CD4-positive, alpha-beta T cell (primary cell): ENCODE data around the gene SLC26A2. TPM values are rescaled to one million over a fixed set of nuclear protein-coding genes. Genes with fewer than 3 reads are reported as not detected.
"Not testable (repeated sequence)": the region's sequence is repeated elsewhere in the genome, so short reads cannot be mapped to it uniquely, and the experiment has no call there.

Experiments
- ATAC-seq: fragments of 200-7000 bp; cut with Tn5 transposase; one replicate; pipeline ENCODE4 v1.10.0; 2022; ENCODE audit warnings: mild to moderate bottlenecking; ENCODE audit not compliant: poor library complexity
- CTCF ChIA-PET: fragments of 350-600 bp; sonication (Branson Sonifier 250); formaldehyde crosslinking; loops from one replicate; lab custom pipeline; 2021; ENCODE audit warnings: antibody characterized with exemption, inconsistent platforms; lab: Charles Lee
- POLR2A ChIA-PET: fragments of 350-600 bp; sonication (Branson Sonifier 250); formaldehyde crosslinking; loops from one replicate; lab custom pipeline; 2021; ENCODE audit warnings: antibody characterized with exemption, inconsistent platforms; lab: Charles Lee
- DNase-seq, 14 experiments: peaks; one replicate each; pipeline ENCODE4 v3.0.0-alpha.2; 2013 to 2020; ENCODE audit warnings: mixed read lengths in 2 of 14
- H3K27ac ChIP-seq, 2 donors: one replicate each; pipeline versions ENCODE4 v1.5.1 to v1.7.0; 2013; ENCODE audit warnings: low read length in 2 of 2, low read depth in 1 of 2, mild to moderate bottlenecking in 1 of 2
- H3K27me3 ChIP-seq, 2 experiments: 1 replicate in 1 of 2; 2 replicates in 1 of 2; pipeline versions ENCODE4 v1.6.1 to v1.7.0; 2013; ENCODE audit warnings: low read length in 2 of 2, control low read depth in 1 of 2, mild to moderate bottlenecking in 1 of 2, moderate library complexity in 1 of 2; ENCODE audit not compliant: insufficient read depth in 2 of 2, control insufficient read depth in 1 of 2
- H3K36me3 ChIP-seq: one replicate; pipeline ENCODE4 v1.6.1; 2013; ENCODE audit warnings: low read length, control low read depth; ENCODE audit not compliant: insufficient read depth
- H3K4me1 ChIP-seq: one replicate; pipeline ENCODE4 v1.6.1; 2013; ENCODE audit warnings: low read length, control low read depth; ENCODE audit not compliant: insufficient read depth
- H3K4me3 ChIP-seq: one replicate; pipeline ENCODE4 v1.5.1; 2013; ENCODE audit warnings: mild to moderate bottlenecking, low read length, moderate library complexity
- H3K9me3 ChIP-seq, 2 experiments: 1 replicate in 1 of 2; 2 replicates in 1 of 2; pipeline versions ENCODE4 v1.6.1 to v1.7.0; 2013; ENCODE audit warnings: low read length in 2 of 2, mild to moderate bottlenecking in 2 of 2, control low read depth in 1 of 2, moderate library complexity in 1 of 2; ENCODE audit not compliant: control insufficient read depth in 1 of 2, insufficient read depth in 1 of 2
- H3K27ac Mint-ChIP-seq: one replicate; pipeline ENCODE4 v1.8.0; 2020; ENCODE audit warnings: mixed read lengths
- H3K27me3 Mint-ChIP-seq: one replicate; pipeline ENCODE4 v1.8.0; 2021; ENCODE audit warnings: mixed read lengths
- H3K36me3 Mint-ChIP-seq: one replicate; pipeline ENCODE4 v1.8.0; 2021; ENCODE audit warnings: low read depth, mixed read lengths
- H3K4me1 Mint-ChIP-seq: one replicate; pipeline ENCODE4 v1.8.0; 2021; ENCODE audit warnings: low read depth, mixed read lengths
- H3K4me3 Mint-ChIP-seq: one replicate; pipeline ENCODE4 v1.8.0; 2020; ENCODE audit warnings: mild to moderate bottlenecking, mixed read lengths
- H3K9me3 Mint-ChIP-seq: one replicate; pipeline ENCODE4 v1.8.0; 2020; ENCODE audit warnings: mixed read lengths
- CTCF ChIP-seq: fragments of 200-600 bp; IDR thresholded peaks from one replicate; pipeline ENCODE4 v1.8.0; 2022; ENCODE audit warnings: antibody characterized with exemption, mild to moderate bottlenecking
- intact Hi-C, 2 experiments: fragments of 100-400 bp; cut with DNase I in 1 of 2; cut with micrococcal nuclease in 1 of 2; formaldehyde crosslinking; loops; one replicate each; pipeline versions ENCODE4 v1.15.1 to v1.9.0; 2023 to 2025; cut with DNase I, micrococcal nuclease
- total RNA-seq, 174 experiments: library from RNA in 2 of 174; stranded (reverse) in 2 of 174; gene quantifications; one replicate each; pipeline ENCODE4 v1.2.3 and lab custom pipeline; 2021 to 2026

SLC26A2 gene
- total RNA-seq, 2 experiments from 2014 or later = 2.8 to 4.2 TPM

GRCh38 chr5:149942199-149942598, 18.4 kb upstream of the SLC26A2 start:
- intact Hi-C loops = no loop called here
- Mint-ChIP-seq H3K27ac (no peak overlapping the region), H3K4me1 (no peaks in the 10 kb centered on the region), H3K4me3 (no peak overlapping the region), H3K36me3 (no peaks in the 10 kb centered on the region), H3K27me3 (no peaks in the 10 kb centered on the region), H3K9me3 (no peaks in the 10 kb centered on the region)
- ChIA-PET POLR2A (no interaction called here), CTCF (no interaction called here)
- no peak overlapping the region for H3K4me3 ChIP-seq
- H3K36me3 ChIP-seq = no peaks in the 10 kb centered on the region
- no peak for DNase-seq
- H3K9me3 ChIP-seq = no peaks in the 10 kb centered on the region
- H3K27me3 ChIP-seq = no peaks in the 10 kb centered on the region
- H3K27ac ChIP-seq = no peak overlapping the region
- ATAC-seq = no peak
- TF ChIP-seq CTCF = no peak
- no peaks in the 10 kb centered on the region for H3K4me1 ChIP-seq

GRCh38 chr5:149942741-149943169, 17.8 kb upstream of the SLC26A2 start:
- H3K27me3 Mint-ChIP-seq, DNase-seq, intact Hi-C loops, H3K4me1 ChIP-seq, H3K9me3 ChIP-seq, H3K9me3 Mint-ChIP-seq, H3K36me3 ChIP-seq, H3K4me1 Mint-ChIP-seq, POLR2A ChIA-PET, H3K4me3 ChIP-seq, ATAC-seq, H3K4me3 Mint-ChIP-seq, H3K36me3 Mint-ChIP-seq, H3K27ac ChIP-seq, H3K27me3 ChIP-seq, CTCF ChIA-PET, H3K27ac Mint-ChIP-seq: not testable (repeated sequence)

- H3K27ac Mint-ChIP-seq, H3K4me3 ChIP-seq, H3K27ac ChIP-seq, H3K27me3 ChIP-seq, H3K9me3 Mint-ChIP-seq, H3K9me3 ChIP-seq, H3K27me3 Mint-ChIP-seq, POLR2A ChIA-PET, H3K4me3 Mint-ChIP-seq, H3K4me1 Mint-ChIP-seq, intact Hi-C loops, CTCF ChIA-PET, ATAC-seq, H3K4me1 ChIP-seq, H3K36me3 Mint-ChIP-seq, DNase-seq, H3K36me3 ChIP-seq: not testable (repeated sequence)
These were observed 17.2 kb upstream of the SLC26A2 start for GRCh38 chr5:149943177-149943949.

GRCh38 chr5:149944666-149945065, 15.9 kb upstream of the SLC26A2 start, which contains the start of gene PDE6A:
Gene PDE6A (minus strand): TSS chr5:149944793. CDS start chr5:149944673, 120 bp downstream.
- no peak within 1 kb of the TSS for H3K4me3 Mint-ChIP-seq
- H3K4me1 Mint-ChIP-seq = no peaks in the 10 kb centered on the region
- H3K36me3 Mint-ChIP-seq = no peaks in the 10 kb centered on the region
- no peak for TF ChIP-seq CTCF
- ChIA-PET CTCF (no interaction called here), POLR2A (no interaction called here)
- H3K4me1 ChIP-seq = no peaks in the 10 kb centered on the region
- H3K4me3 ChIP-seq = no peak within 1 kb of the TSS
- intact Hi-C loops = no loop called here
- no peak within 1 kb of the TSS for H3K27ac ChIP-seq
- H3K27me3 ChIP-seq = peaks cover 0 to 2% of the 10 kb centered on the region in 2 experiments
- H3K9me3 ChIP-seq = no peaks in the 10 kb centered on the region
- H3K9me3 Mint-ChIP-seq = no peaks in the 10 kb centered on the region
- no peaks in the 10 kb centered on the region for H3K36me3 ChIP-seq
- no peak within 1 kb of the TSS for H3K27ac Mint-ChIP-seq
- peaks cover 6% of the 10 kb centered on the region for H3K27me3 Mint-ChIP-seq
- DNase-seq (no peak), ATAC-seq (no peak)
